Mesothelial cell of epicardium (in vitro differentiated cells): ENCODE data around the gene SUFU. TPM values are rescaled to one million over a fixed set of nuclear protein-coding genes. Genes with fewer than 3 reads are reported as not detected.

ENCODE experiments used
- DNase-seq, 2 experiments: peaks; one replicate each; pipeline ENCODE4 v3.0.0; 2021; ENCODE audit warnings: low spot score in 2 of 2; ENCODE audit not compliant: unreplicated experiment in 2 of 2
- H3K27ac Mint-ChIP-seq: 2 replicates; pipeline ENCODE4 v1.8.0; 2021; ENCODE audit warnings: mixed read lengths
- H3K27me3 Mint-ChIP-seq: 2 replicates; pipeline ENCODE4 v1.8.0; 2021; ENCODE audit warnings: low read depth, mixed read lengths
- H3K36me3 Mint-ChIP-seq: 2 replicates; pipeline ENCODE4 v1.8.0; 2021; ENCODE audit warnings: mixed read lengths
- H3K4me1 Mint-ChIP-seq: 2 replicates; pipeline ENCODE4 v1.8.0; 2021; ENCODE audit warnings: mixed read lengths
- H3K4me3 Mint-ChIP-seq: 2 replicates; pipeline ENCODE4 v1.8.0; 2021; ENCODE audit warnings: mild to moderate bottlenecking, moderate library complexity, mixed read lengths
- H3K9me3 Mint-ChIP-seq: 2 replicates; pipeline ENCODE4 v1.8.0; 2021; ENCODE audit warnings: mixed read lengths
- total RNA-seq: library from RNA; stranded (reverse); gene quantifications from 3 replicates; pipeline ENCODE4 v1.2.1, GENCODE V29; 2021
- TF ChIP-seq, protein P1 (sequence below): fragments of 200-600 bp; sonication (generic); IDR thresholded peaks from one replicate; pipeline ENCODE4 v1.5.0; 2021; ENCODE audit warnings: antibody characterized with exemption; ENCODE audit not compliant: unreplicated experiment

Gene SUFU
- total RNA-seq, 1 donor from 2014 or later, result 33.4 TPM

DNA sequence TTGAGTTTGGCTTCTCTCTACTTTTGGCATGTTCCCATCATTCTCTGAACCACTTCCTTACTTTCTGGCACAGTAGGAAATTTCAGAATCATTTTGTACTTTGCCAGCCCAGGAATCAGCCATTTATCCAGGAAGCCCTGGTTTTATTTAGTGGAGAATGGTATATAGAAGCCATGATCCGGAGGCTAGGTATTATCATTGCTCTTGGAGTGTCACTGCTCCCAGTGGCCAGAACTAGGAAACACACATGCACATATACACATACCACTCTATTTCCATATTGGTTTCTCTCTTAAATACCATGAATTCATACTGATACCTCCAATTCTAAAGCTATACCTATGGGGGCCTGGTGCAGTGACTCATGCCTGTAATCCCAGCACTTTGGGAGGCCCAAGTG is 36.3 kb downstream of the SUFU start:
- TF ChIP-seq, protein P1, sequence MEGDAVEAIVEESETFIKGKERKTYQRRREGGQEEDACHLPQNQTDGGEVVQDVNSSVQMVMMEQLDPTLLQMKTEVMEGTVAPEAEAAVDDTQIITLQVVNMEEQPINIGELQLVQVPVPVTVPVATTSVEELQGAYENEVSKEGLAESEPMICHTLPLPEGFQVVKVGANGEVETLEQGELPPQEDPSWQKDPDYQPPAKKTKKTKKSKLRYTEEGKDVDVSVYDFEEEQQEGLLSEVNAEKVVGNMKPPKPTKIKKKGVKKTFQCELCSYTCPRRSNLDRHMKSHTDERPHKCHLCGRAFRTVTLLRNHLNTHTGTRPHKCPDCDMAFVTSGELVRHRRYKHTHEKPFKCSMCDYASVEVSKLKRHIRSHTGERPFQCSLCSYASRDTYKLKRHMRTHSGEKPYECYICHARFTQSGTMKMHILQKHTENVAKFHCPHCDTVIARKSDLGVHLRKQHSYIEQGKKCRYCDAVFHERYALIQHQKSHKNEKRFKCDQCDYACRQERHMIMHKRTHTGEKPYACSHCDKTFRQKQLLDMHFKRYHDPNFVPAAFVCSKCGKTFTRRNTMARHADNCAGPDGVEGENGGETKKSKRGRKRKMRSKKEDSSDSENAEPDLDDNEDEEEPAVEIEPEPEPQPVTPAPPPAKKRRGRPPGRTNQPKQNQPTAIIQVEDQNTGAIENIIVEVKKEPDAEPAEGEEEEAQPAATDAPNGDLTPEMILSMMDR, result peak; percentile 15
- no peak overlapping the region for H3K4me3 Mint-ChIP-seq
- H3K36me3 Mint-ChIP-seq, result peaks cover 12% of the 10 kb centered on the region
- DNase-seq, result no peak
- H3K4me1 Mint-ChIP-seq, result no peaks in the 10 kb centered on the region
- peaks cover 5% of the 10 kb centered on the region for H3K9me3 Mint-ChIP-seq
- no peaks in the 10 kb centered on the region for H3K27me3 Mint-ChIP-seq
- H3K27ac Mint-ChIP-seq, result no peak overlapping the region

DNA sequence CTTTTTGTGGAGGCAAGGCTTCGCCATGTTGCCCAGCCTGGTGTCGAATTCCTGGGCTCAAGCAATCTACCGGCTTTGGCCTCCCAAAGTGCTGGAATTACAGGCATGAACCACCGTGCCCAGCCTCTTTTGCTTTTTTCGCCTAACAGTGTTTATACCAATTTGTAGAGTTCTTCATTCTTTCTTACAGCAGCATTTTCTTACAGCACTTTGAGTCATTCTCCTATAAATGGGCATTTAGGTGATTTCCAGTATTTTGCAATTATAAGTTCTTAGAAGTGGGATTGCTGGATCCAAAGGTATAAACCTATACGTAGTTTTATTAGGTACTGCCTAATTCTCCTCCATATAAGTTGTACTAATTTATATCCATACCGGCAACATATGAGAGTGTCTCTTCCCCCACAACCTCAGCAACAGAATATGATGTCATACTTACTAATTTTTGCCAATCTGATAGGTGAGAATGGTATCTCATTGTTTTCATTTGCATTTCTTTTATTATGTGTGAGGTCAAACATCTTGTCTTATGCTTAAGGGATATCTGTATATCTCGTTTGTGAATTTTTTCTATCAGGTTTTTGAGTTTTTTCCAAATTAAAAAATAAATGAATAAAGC is 39.1 kb downstream of the SUFU start:
- TF ChIP-seq, protein P1, result no peak
- Mint-ChIP-seq H3K27ac (no peak overlapping the region), H3K36me3 (peaks cover 7% of the 10 kb centered on the region), H3K27me3 (no peaks in the 10 kb centered on the region), H3K9me3 (peaks cover 5% of the 10 kb centered on the region), H3K4me1 (peaks cover 15% of the 10 kb centered on the region), H3K4me3 (no peak overlapping the region)
- no peak for DNase-seq

DNA sequence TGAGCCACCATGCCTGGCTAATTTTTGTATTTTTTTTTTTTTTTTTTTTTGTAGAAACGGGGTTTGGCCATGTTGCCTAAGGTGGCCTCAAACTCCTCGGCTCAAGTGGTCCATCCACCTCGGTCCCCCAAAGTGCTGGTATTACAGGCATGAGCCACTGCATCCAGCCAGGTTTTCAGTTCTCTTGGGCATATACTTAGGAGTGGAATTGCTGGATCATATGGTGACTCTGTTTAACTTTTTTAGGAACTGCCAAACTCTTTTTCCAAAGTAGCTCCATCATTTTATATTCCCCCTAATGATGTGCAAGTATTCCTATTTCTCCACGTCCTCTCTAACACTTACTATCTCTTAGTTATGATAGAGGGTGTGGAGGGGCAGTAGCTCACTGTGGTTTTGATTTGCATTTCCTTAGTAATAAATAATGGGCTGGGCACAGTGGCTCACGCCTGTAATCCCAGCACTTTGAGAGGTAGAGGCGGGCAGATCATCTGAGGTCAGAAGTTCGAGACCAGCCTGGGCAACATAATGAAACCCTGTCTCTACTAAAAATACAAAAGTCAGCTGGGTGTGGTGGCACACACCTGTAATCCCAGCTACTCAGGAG is 41.6 kb downstream of the SUFU start:
- no peak overlapping the region for H3K27ac Mint-ChIP-seq
- H3K4me1 Mint-ChIP-seq, result peaks cover 15% of the 10 kb centered on the region
- H3K36me3 Mint-ChIP-seq, result peaks cover 12% of the 10 kb centered on the region
- no peaks in the 10 kb centered on the region for H3K27me3 Mint-ChIP-seq
- H3K9me3 Mint-ChIP-seq, result peaks cover 5% of the 10 kb centered on the region
- no peak overlapping the region for H3K4me3 Mint-ChIP-seq
- DNase-seq, result no peak
- TF ChIP-seq, protein P1, result no peak

DNA sequence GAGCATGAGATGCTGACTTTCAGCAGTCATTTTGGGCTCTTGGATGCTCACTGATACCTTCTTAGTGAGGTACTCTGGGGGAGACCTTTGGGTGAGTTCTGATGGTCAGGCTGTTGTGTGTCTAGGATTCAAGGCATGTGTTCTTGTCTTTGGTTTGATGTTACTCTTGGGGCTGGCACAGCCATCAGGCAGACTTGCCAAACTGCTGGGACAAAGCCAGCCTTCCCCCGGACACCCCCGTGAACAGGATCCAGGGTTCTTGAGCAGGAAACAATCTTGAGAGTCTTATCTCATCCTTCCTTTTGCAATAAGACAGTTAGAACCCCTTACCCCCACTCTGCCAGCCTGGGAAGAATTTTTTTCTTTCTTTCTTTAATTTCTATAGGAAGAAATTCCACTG is 42.2 kb downstream of the SUFU start:
- no peaks in the 10 kb centered on the region for H3K27me3 Mint-ChIP-seq
- peak overlapping the region; percentile 75 for H3K27ac Mint-ChIP-seq
- peaks cover 17% of the 10 kb centered on the region for H3K36me3 Mint-ChIP-seq
- H3K9me3 Mint-ChIP-seq, result peaks cover 5% of the 10 kb centered on the region
- TF ChIP-seq, protein P1, result no peak
- peaks cover 15% of the 10 kb centered on the region for H3K4me1 Mint-ChIP-seq
- DNase-seq, result no peak
- no peak overlapping the region for H3K4me3 Mint-ChIP-seq

DNA sequence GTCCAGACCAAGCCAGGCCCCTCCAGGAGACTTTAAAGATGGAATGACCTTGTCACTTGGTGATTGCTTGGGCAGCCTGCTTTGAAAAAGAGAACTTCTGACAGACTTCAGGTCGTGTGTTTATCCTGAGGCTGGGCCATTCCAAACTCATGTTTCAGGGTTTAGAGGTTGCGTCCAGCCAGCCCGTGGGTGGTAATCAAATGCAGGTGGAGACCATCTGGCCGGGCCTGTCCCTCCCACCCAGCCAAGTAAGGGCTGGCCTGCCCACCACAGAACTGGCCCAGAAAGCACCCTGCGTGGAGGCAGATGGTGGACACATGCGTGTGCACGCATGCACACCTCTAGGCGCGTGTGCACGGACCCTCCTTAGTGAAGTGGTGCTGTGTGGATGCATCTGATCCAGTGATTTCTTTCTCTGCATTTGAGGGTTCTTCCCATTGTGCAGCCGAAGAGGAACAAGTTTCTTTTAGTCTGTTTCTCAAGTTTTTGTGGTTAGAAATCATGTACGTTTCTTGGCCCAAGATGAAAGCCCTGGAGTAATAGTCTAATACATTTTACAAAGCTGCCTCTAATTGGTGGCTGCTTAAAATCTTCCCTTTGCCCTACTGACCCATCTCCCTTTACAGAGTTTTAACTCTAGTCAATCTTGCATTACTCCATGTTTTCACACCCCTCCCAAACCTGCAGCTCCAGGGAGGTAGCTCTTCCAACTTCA is 43.0 kb downstream of the SUFU start:
- H3K9me3 Mint-ChIP-seq, result peaks cover 5% of the 10 kb centered on the region
- H3K27me3 Mint-ChIP-seq, result no peaks in the 10 kb centered on the region
- no peak for DNase-seq
- peaks cover 19% of the 10 kb centered on the region for H3K36me3 Mint-ChIP-seq
- TF ChIP-seq, protein P1, result no peak
- no peak overlapping the region for H3K4me3 Mint-ChIP-seq
- H3K27ac Mint-ChIP-seq, result peak overlapping the region; percentile 75
- H3K4me1 Mint-ChIP-seq, result peaks cover 15% of the 10 kb centered on the region
